Body of pancreas (tissue), 4 donors: Measurements from ENCODE around the gene SLC39A10.

Experiments used
- CTCF ChIP-seq, 7 experiments: fragments of 450-650 bp in 4 of 7; fragments of 200-600 bp in 3 of 7; sonication (generic) in 3 of 7; IDR thresholded peaks; one replicate each; pipeline ENCODE4 v1.5.1; 2016 to 2019; ENCODE audit warnings: antibody characterized with exemption in 7 of 7
- POLR2A ChIP-seq, 3 donors: fragments of 450-650 bp; IDR thresholded peaks; one replicate each; pipeline ENCODE4 v1.6.1; 2016; ENCODE audit warnings: antibody characterized with exemption in 3 of 3, mild to moderate bottlenecking in 2 of 3

GRCh38 chr2:195662138-195662537 is 5.1 kb downstream of the SLC39A10 start:
- TF ChIP-seq CTCF (IDR thresholded peaks at IDR 0.05) (no peak), POLR2A (IDR thresholded peaks at IDR 0.05) (no peak)
